HG03039 (cell line): ENCODE data around the gene SRC.

ENCODE experiments used
- ATAC-seq: cut with Tn5 transposase; IDR thresholded peaks from one replicate; pipeline ENCODE4 v1.9.1; 2021; ENCODE audit warnings: mild to moderate bottlenecking, moderate library complexity; ENCODE audit not compliant: unreplicated experiment

Gene SRC

DNA sequence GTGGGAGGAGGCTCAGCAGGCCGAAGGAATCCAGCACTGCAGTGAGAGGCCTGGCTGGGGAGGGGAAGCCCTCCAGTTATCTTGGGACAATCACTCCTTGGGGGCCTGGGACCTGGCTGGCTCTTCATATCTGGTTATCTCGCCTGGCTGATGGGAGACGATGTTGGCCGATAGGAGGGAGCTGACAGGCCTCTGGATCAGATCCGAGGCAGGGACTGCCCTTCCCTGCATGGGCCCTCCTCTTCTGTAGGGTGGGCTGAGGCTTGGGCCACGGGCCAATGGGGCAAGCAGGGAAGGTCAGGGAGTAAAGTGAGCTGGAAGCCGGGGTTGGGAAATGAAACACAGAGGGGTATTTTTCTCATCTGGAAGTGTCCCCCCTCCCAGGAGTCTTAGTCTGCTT, 31.3 kb upstream of the SRC start:
- no peak for ATAC-seq

DNA sequence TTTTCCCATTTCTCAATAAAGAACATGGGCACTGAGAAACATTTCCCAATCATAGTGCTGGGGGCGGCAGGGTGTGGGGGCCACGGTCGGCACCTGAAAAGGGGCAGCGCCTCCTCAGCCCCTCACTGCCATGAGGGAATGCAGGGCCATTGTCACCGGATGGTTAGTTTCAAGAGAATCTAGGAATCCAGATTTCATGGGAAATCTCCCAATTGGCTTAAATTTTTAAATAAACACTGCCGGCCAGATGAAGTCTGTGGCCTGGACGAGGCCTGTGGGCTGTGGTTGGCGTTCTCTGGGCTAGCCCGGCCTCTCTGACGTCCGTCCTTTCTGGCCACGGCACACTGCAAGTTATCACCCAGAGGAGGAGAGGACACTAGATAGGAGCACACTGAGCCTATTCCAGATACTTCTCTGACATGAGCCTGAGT, 30.9 kb upstream of the SRC start:
- no peak for ATAC-seq

DNA sequence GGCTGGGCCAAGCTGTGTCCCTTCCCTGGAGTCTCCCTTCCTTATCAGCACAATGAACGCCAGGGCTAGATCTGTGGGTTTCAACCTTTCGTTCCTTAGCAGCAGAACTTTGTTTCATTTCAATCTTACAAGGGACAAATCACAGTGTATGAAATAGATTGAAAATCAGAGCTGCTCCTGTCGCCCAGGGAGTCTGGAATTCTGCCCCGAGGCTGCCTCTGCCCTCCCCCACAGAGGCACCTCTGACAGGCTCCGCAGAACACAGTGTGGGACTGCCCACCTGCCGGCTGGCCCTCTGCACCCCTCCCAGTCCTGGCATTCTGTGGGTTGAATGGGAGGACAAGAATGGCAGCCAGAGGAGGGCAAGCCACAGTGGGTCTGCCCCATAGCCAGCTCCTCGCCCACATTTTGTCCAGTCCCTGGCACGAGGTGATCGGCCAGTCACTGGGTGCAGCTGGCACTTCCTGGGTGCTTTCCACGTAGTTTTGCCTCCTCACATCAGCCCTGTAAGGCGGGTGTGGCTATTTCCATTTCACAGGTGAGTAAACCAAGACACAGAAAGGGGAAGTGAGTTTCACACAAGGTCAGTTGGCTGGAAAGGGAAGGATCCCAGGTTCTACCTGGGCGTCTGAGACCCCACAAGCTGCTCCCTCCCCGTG, 30.4 kb upstream of the SRC start:
- ATAC-seq: no peak

DNA sequence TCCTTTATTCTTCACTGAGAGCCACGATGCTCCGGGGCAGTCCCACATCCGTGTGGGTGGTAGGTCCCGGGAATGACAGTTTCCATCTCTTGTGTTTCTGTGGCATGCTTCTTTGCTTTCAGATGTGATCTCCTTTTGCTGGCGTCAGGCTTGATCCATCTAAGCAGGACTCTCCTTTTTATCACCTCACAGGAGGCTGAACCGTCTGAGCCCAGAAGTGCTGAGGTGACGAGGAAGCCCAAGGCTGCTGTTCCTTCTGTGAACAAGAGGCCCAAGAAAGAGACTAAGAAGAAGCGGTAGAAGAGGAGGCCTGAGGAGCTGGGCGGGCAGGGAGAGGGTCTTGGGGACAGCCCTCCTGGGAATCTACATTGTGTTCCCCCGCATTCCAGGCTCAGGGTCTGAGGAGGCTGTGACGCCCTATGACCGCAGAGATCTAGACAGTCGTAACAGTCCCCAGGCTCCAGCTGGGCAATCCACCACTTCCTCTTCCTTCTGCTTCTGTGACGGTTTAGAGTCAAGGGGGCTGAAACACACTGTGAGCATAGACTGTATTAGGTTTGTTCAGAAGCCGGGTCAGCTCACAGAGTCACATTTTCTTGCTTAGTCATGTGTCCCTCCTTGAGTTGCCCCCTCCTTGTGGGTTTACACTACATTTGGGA, 29.7 kb upstream of the SRC start:
- ATAC-seq: peak; percentile 43

DNA sequence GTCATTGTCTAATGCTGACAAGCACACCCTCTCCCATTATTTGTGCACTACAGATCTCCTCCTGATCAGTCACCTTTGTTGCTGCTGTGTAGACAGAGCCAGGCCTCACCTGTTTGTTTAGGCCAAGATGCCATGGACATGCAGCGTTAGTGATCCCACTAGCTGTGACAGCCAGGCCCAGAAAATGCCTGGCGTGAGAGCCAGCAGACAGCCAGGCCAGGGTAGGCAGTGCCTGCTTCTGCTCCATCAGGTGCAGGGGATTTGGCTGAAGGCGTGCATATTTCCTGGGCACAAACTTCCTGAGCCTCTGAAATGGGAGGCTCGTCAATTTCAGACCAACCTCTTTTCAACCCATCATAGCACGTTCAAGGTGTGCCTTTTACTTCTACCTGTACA, 29.2 kb upstream of the SRC start:
- ATAC-seq: no peak

DNA sequence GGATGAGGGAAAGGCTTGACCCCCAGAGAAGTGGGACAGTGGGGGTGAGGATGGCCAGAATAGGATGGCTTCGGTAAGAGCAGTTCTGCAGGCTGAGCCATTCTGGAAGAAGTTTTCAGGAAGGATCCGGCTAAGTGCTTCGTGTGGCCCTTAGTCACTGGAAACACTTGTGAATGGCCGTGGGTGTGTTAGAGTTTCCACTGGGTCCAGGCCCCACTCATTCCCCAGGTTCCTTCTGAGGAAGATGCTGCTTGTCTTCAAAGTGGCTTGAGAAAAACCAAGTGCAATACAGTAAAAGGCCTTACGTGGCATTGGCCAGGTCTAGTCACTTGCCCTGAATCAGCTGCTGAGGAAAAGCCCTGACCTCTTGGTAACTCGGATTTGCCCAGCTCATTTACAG, 28.6 kb upstream of the SRC start:
- no peak for ATAC-seq

DNA sequence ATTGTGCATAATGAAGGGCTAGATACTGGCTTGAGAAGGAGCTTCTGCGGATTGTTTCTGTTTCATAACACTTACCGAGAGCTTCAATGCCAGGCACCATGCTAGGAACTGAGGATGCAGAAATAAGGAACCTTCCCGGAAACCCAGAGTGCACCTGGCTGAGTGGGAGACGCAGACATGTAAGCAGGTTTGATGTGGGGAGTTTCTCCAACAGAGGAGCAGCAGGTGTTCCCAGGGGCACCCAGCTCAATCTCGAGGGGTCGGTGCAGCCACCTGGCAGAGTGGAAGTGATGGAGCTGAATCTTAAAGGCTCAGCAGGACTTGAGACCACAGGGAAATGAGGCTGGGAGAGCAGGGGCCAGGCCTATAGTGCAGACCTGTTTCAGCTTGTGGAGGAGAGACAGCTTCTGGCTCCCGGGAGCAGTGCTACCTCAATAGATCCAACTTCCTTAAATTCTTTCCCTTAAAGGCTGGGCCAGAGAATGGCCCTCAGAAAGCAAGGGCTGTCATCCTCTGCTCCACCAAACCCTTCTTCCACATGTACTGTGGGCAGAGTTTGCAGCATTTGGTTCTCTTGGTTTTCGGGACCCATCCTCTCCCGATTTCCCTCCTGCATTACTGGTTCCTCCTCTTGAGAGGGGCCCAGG, 27.8 kb upstream of the SRC start:
- no peak for ATAC-seq

DNA sequence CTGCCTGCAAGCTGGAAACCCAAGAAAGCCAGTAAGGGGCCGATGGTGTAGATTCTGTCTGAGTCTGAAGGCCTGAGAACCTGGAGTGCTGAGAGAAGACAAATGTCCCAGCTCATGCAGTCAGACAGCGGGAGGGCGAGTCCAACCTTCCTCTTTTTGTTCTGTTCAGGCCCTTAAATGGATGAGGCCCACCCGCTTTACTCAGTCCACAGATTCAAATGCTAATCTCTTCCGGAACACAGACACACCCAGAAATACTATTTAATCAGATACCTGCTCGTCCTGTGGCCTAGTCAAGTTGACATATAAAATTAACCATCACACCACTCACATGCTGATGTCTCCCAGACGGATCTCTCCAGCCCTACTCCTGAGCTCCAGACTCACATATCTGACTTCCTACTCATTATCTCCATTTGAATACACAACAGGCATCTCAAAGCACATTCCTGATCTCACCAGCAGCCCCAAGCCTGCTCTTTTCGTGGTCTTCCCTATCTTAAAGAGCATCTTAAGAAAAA, 26.7 kb upstream of the SRC start:
- ATAC-seq: no peak

DNA sequence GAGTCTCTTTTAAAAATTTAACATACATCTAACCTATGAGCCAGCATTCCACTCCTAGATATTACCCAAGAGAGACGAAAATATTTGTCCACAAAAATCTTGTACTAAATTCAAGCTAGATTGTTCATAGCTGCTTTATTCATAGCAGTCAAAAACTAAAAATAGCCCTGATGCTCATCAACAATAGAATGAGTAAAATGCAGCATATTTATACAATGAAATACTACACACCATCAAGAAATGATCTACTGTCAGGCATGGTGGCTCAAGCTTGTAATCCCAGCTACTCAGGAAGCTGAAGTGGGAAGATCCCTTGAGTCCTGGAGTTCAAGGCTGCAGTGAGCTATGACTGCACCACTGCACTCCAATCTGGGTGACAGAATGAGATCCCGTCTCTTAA, 22.0 kb upstream of the SRC start:
- no peak for ATAC-seq

DNA sequence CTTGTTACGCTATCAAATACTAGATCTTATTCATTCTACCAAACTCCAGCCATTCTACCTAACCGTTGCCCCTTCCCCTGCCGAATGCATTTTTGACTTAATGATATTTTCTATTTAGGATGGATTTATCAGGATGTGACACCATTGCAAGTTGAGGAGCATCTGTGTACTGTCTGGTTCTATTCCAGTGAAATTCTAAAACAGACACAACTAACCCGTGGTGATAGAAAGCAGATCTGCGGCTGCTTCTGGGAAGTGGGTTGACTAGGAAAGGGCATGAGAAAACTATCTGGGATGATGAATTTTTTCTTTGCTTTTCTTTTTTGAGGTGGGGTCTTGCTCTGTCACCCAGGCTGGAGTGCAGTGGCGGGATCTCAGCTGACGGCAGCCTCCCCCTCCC, 20.7 kb upstream of the SRC start:
- ATAC-seq: no peak

DNA sequence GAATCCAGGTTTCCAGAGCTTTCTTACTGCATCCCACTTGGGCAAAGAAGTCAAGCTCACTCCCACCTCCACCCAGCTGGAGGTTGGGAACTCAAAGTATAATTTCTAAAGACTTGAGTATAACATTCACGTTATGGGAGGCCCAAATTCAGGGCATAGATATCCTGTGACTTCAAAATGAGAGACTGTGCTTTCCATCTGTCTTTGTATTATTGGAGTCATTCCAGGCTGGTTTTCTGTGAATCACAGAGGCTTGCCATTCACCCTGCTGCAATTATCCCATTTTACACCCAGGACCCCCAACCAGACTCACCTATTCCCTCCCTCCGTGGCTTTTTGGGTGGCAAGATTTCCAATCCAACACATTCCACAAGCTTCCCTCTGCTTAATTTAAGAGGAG, 19.3 kb upstream of the SRC start:
- ATAC-seq: no peak

DNA sequence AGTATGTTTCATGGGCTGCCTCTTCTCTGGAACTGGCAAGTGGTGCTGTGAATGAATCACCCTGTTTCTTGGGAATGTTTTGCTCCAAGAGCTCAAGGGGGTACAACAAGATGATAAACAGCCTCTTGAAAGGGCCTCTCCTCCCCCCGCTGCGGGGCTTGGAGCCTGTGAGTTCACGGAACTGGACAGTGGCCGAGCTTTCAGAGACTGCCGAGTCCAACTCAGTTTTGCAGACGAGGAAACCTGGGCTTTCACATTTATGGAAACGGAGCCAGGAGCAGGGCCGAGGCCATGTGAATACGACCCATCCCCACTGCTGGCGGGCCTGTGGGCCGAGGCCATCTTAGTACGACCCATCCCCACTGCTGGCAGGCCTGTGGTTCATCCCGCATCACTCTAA, 18.2 kb upstream of the SRC start:
- no peak for ATAC-seq

DNA sequence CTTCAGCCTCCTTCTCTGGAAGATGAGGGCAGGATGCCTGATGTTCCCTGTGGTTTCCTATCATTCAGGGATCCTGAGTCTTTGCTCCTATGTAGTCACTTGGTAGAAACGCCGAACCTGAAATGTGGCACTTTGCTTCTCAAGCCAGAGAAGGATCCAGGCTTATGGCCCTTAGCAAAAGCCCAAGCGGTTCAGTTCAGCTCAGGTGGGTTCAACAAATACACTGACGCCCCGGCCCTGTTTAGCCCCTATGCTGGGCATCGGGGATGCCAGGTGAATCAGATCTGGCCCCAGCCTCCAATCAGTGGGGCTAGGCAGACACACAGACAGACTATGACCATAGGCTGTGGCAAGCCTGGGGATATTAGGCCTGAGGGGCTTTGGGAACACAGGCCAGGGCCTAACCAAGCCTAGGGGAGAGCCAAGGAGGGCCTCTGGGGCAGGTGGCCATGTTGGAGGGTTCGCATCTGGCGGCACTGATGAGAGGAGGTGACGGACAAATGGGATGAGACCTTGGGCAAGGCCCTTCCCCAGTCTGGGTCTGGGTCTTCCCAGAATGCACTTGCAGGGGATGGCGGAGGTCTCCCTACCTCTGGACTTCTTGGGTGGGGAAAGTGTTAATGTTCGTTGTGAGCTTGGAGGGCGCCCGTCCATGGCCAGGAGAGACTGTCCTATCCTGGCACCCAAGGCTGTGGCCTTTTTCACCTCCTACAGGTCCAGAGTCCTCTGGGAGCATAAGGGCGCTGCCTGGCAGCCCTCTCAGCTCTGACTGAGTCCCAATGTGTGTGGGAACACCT, 17.6 kb upstream of the SRC start:
- no peak for ATAC-seq

DNA sequence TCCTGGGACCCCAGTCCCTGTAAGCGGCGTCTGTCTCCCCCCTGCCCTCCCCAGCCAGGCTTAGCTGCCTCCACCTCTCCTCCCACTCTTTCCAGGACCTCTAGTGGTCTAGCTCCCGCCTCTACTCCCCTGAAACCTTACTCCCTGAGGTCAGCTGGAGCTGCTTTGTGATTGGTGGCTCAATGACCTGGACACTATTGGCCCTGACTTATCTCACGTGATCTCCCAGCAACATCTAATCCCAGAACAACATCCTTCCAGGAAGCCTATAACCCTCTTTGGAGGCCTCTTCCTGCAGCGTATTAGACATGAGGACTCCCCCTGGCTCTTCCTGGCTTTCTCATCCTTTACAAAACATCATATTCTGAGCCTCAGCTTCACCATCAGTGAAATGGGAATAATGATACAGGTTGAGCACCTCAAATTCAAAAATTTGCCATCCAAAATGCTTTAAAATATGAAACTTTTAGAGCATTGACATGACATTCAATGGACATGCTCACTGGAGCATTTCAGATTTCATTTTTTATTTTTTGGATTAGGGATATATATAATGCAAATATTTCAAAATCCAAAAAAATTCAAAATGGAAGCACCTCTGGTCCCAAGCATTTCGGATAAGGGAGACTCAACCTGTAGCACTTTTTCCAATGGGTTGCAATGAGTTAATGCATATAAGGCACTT, 16.3 kb upstream of the SRC start:
- ATAC-seq: no peak

DNA sequence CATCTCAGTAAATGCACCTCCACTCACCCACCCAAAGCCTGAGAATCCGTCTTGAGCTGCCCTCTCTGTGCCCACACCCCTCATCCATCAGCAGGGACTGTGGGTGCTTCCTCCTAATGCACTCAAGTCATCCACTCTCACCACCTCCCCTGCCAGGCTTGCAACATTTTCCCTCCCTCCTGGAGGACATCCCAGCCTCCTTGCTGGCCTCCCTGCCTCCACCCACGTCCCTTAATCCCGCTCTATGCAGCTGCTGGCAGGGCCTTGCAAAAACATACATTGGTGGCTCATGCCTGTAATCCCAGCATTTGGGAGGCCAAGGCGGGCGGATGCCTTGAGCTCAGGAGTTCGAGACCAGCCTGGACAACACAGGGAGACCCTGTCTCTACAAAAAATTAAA, 15.6 kb upstream of the SRC start:
- ATAC-seq: no peak

DNA sequence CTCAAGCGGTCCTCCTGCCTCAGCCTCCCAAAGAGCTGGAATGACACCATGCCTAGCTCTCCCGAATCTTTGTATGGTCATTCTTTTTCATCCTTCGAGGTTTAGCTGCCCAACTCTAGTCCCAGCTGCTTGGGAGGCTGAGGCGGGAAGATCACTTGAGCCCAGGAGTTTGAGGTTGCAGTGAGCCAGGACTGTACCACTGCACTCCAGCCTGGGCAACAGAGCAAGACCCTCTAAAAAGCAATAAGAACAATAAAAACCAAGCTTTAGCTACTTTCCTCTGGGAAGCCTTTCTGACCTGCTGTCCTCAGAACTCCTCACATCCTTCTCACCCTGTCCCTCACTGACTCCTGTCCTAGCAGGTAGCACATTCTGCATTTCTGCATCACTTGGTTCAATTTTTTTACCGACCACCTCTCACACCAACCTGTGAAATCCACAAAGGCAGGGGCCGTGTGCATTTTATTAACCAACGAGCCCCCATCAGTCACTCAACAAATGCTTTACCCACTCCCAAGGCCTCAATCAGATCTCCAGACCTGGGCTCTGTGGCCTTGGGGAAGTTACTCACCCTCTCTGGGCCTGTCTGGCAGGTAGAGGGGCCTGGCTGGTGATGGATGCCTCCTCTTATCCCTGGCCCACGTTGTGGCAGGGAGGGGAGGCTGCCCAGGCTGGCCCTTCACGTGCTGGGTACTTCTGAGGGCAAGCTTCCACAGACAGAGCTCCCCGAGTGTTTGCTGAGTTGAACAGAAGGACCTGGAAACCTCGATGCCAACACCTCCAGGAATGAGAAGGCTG, 14.7 kb upstream of the SRC start:
- ATAC-seq: no peak

DNA sequence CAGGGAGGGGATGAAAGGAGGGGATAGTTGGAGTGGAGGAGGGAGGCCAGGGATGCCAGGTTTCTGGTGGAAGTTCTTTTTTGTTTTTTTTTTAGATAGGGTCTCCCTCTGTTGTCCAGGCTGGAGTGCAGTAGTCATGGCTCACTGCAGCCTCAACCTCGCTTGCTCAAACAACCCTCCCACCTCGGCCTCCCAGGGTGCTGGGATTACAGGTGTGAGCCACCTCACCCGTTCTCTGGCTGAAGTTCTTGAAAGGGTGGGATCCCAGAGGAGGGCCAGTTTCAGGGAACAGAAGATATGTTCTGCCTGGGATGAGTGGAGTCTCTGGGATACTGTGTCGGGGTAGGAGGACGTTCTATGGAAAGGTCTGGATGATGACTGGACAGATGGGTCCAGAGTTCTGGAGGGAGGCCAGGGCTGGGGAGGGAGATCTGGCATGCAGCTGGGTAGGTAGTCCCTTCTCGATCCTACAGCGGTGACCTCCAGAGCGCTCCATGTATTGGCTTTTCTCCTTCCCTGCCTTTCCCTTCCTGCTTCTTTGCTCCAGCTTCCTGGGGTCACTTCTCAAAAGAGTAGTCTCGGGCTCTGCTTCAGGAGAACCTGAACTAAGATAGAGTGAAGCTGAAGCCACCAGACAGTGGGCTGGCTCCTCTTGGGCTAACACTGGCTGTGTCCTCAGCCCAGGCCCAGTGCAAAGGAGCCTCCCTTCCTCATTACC, 12.7 kb upstream of the SRC start:
- no peak for ATAC-seq

DNA sequence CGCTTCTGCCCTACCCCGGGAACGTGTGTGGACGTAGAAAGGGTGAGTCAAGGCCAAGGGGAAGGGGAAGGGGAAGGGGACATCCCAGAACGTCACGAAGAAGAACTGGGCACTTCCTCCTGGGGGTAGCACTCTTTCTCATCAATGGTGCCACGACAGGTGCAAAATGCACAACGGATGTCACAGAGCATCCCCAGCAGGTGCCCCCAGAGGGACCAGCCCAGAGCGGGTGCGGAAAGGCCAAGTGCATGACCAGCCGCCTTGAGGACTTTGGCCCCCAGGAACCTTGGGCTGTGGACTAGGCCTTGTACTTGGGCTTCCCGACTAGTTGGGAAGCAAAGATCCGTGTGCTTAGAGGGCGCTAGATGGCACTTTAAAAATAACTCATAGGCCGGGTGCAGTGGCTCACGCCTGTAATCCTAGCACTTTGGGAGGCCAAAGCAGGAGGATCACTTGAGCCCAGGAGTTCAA, 12.1 kb upstream of the SRC start:
- no peak for ATAC-seq

DNA sequence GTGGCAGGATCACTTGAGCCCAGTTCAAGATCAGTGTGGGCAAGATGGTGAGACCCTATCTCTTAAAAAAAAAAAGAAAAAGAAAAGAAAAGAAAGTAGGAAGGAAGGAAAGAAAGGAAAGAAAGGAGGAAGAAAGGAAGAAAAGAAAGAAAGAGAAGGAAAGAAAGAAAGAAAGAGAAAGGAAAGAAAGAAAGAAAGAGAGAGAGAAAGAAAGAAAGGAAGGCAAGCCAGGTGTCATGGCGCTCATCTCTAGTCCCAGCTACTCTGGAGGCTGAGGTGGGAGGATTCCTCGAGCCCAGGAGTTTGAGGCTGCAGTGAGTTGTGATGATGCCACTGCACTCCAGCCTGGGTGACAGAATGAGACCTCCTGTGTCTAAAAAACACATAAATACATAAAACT, 11.5 kb upstream of the SRC start:
- ATAC-seq: no peak
